Liver (tissue), 3 donors: ENCODE measurements around the gene UBASH3B.

Experiments
- CTCF ChIP-seq: fragments of 150-350 bp; IDR thresholded peaks from 2 replicates; pipeline ENCODE4 v1.5.1; 2017; ENCODE audit warnings: improper control_type of control experiment, low read depth, low read length; ENCODE audit not compliant: missing input control
- EGR1 ChIP-seq, 2 donors: IDR thresholded peaks; 2 replicates each; pipeline ENCODE4 v1.6.1; 2016 to 2018; ENCODE audit warnings: antibody characterized with exemption in 2 of 2, low read depth in 2 of 2
- FOXA2 ChIP-seq: IDR thresholded peaks from 2 replicates; pipeline ENCODE4 v1.6.1; 2016; ENCODE audit warnings: antibody characterized with exemption
- GABPA ChIP-seq, 2 donors: IDR thresholded peaks in 1 of 2; conservative IDR thresholded peaks in 1 of 2; 2 replicates each; pipeline ENCODE4 v1.6.1; 2016; ENCODE audit warnings: antibody characterized with exemption in 2 of 2, mild to moderate bottlenecking in 1 of 2, moderate library complexity in 1 of 2
- HNF4G ChIP-seq: IDR thresholded peaks from 2 replicates; pipeline ENCODE4 v1.6.1; 2016; ENCODE audit warnings: antibody characterized with exemption
- JUND ChIP-seq, 2 donors: IDR thresholded peaks; 2 replicates each; pipeline ENCODE4 v1.6.1; 2016; ENCODE audit warnings: antibody characterized with exemption in 2 of 2
- NR2F2 ChIP-seq: IDR thresholded peaks from 2 replicates; pipeline ENCODE4 v1.6.1; 2016; ENCODE audit warnings: antibody characterized with exemption
- REST ChIP-seq: IDR thresholded peaks from 2 replicates; pipeline ENCODE4 v1.6.1; 2016; ENCODE audit warnings: antibody characterized with exemption, mild to moderate bottlenecking
- RXRA ChIP-seq, 2 donors: IDR thresholded peaks; 2 replicates each; pipeline ENCODE4 v1.6.1; 2017 to 2018; ENCODE audit warnings: antibody characterized with exemption in 2 of 2, mild to moderate bottlenecking in 1 of 2
- YY1 ChIP-seq: IDR thresholded peaks from 2 replicates; pipeline ENCODE4 v1.6.1; 2016; ENCODE audit warnings: antibody characterized with exemption, mild to moderate bottlenecking
- ZBTB33 ChIP-seq: IDR thresholded peaks from 2 replicates; pipeline ENCODE4 v1.6.1; 2016; ENCODE audit warnings: antibody characterized with exemption
- donor health status: healthy.
- donor health status: healthy.

- TF ChIP-seq REST, result no peak
- no peak for TF ChIP-seq CTCF
- no peak for TF ChIP-seq RXRA (IDR thresholded peaks at IDR 0.05)
- no peak for TF ChIP-seq YY1
- TF ChIP-seq ZBTB33, result no peak
- no peak for TF ChIP-seq JUND (IDR thresholded peaks at IDR 0.05)
- no peak for TF ChIP-seq HNF4G
- TF ChIP-seq EGR1 (IDR thresholded peaks at IDR 0.05; ENCODE audit: low read depth in 2 of 2), result no peak
- no peak for TF ChIP-seq FOXA2
- TF ChIP-seq NR2F2, result no peak
- no peak for TF ChIP-seq GABPA (IDR thresholded peaks at IDR 0.05 in 1 of 2, conservative IDR thresholded peaks at IDR 0.05 in 1 of 2)
Observed at GRCh38 chr11:122795307-122795706, 139.8 kb downstream of the UBASH3B start.
